ENCODE data around the gene TUBB.

DNA sequence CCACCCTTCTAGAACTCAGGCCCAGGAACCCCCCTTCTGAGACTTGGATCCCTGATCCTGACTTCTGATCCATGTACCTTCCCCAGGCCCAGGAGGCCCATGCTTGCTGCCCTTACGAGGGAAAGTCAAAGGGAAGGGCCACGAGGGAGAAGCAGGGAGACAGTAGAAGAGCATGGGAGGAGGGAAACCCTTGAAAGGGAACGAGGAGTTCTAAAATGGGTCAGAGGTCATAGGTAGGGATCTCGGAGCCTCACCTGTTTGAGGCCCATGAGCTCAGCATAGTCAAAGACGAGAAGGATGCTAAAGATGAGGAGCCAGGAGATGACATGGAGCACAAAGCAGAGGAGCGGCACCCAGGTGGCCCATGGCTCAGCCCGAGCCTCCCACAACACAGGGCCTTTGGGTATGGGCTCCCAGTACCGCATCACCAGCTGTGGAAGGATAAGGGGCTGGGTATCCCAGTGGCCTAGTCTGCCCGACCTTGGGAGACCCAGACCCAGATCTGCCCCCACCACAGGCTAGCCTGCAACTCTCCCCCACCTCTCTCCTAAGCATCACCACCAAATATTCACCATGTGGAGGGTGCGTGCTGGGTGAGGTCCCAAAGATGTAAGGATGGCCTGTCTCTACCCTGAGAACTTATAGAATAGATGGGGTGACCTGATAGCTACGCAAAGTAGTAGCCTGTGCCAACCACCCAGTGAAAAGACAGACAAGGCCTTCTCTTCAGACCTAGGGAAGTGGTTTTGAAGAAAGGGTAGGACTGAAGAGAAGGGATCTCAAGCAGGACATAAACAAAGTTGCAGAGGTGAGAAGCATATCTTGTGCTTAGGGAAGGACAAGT lies 30.9 kb upstream of the TUBB start:
- TF ChIP-seq, protein P1, sequence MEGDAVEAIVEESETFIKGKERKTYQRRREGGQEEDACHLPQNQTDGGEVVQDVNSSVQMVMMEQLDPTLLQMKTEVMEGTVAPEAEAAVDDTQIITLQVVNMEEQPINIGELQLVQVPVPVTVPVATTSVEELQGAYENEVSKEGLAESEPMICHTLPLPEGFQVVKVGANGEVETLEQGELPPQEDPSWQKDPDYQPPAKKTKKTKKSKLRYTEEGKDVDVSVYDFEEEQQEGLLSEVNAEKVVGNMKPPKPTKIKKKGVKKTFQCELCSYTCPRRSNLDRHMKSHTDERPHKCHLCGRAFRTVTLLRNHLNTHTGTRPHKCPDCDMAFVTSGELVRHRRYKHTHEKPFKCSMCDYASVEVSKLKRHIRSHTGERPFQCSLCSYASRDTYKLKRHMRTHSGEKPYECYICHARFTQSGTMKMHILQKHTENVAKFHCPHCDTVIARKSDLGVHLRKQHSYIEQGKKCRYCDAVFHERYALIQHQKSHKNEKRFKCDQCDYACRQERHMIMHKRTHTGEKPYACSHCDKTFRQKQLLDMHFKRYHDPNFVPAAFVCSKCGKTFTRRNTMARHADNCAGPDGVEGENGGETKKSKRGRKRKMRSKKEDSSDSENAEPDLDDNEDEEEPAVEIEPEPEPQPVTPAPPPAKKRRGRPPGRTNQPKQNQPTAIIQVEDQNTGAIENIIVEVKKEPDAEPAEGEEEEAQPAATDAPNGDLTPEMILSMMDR (IDR thresholded peaks at IDR 0.05 in 2 of 3, conservative IDR thresholded peaks at IDR 0.05 in 1 of 3; ENCODE audit: insufficient read depth in 2 of 3, low read depth in 1 of 3, low read length in 3 of 3), result no peak
- TF ChIP-seq ATF7 (IDR thresholded peaks at IDR 0.05), result no peak
- TF ChIP-seq ZFP36 (IDR thresholded peaks at IDR 0.05; ENCODE audit: low read depth, low read length, partially characterized antibody), result no peak
- no peak for TF ChIP-seq ZBTB8A (IDR thresholded peaks at IDR 0.05; ENCODE audit: partially characterized antibody)

All from K562 (cell line).